HG02870 (cell line): ENCODE data around the gene MFSD2A.
"Not testable (repeated sequence)": the region's sequence is repeated elsewhere in the genome, so short reads cannot be mapped to it uniquely, and the experiment has no call there.

Experiments
- ATAC-seq: cut with Tn5 transposase; IDR thresholded peaks from one replicate; pipeline ENCODE4 v1.9.1; 2021; ENCODE audit warnings: mild to moderate bottlenecking, moderate library complexity; ENCODE audit not compliant: unreplicated experiment

Gene MFSD2A

GRCh38 chr1:39940253-39940652 lies 14.7 kb upstream of the MFSD2A start:
- ATAC-seq = no peak

GRCh38 chr1:39940980-39941871 lies 13.7 kb upstream of the MFSD2A start:
- no peak for ATAC-seq

GRCh38 chr1:39943471-39944290 lies 11.3 kb upstream of the MFSD2A start:
- ATAC-seq = no peak

GRCh38 chr1:39944410-39945112 lies 10.4 kb upstream of the MFSD2A start:
- no peak for ATAC-seq

- no peak for ATAC-seq
Measured at GRCh38 chr1:39946216-39946615, 8.7 kb upstream of the MFSD2A start.

- no peak for ATAC-seq
Measured at GRCh38 chr1:39947260-39947659, 7.7 kb upstream of the MFSD2A start.

- ATAC-seq = no peak
Measured at GRCh38 chr1:39949891-39950290, 5.1 kb upstream of the MFSD2A start.

GRCh38 chr1:39951926-39952325 lies 3.0 kb upstream of the MFSD2A start:
- ATAC-seq = no peak

- no peak for ATAC-seq
Measured at GRCh38 chr1:39952359-39953110, 2.4 kb upstream of the MFSD2A start.

- no peak for ATAC-seq
Measured at GRCh38 chr1:39954324-39954869, 548 bp upstream of the MFSD2A start.

GRCh38 chr1:39955547-39956539 lies 898 bp downstream of the MFSD2A start:
- ATAC-seq = peak; percentile 42

GRCh38 chr1:39957299-39958015 lies 2.5 kb downstream of the MFSD2A start:
- no peak for ATAC-seq

GRCh38 chr1:39958403-39959200 lies 3.7 kb downstream of the MFSD2A start:
- no peak for ATAC-seq

GRCh38 chr1:39959651-39960333 lies 4.8 kb downstream of the MFSD2A start:
- ATAC-seq = no peak

- ATAC-seq = no peak
Measured at GRCh38 chr1:39960431-39960958, 5.5 kb downstream of the MFSD2A start.

GRCh38 chr1:39962450-39962825 lies 7.5 kb downstream of the MFSD2A start:
- no peak for ATAC-seq

- ATAC-seq = not testable (repeated sequence)
Measured at GRCh38 chr1:39962964-39963363, 8.0 kb downstream of the MFSD2A start.
